WTC11 (cell line): ENCODE results near the gene GGNBP2. TPM values are rescaled to one million over a fixed set of nuclear protein-coding genes. Genes with fewer than 3 reads are reported as not detected.
A peak's percentile ranks its signal among the peaks of the same experiment; 100 is the strongest.

Experiments
- ATAC-seq: fragments of 200-7000 bp; cut with Tn5 transposase; 2 replicates; pipeline ENCODE4 v1.10.0; 2021; ENCODE audit warnings: mild to moderate bottlenecking, moderate library complexity
- CTCF ChIA-PET: fragments of 300-600 bp; sonication (Branson Sonifier 250); formaldehyde crosslinking; loops from one replicate; lab custom pipeline; 2021; ENCODE audit warnings: antibody characterized with exemption; lab: Charles Lee
- POLR2A ChIA-PET: fragments of 350-600 bp; sonication (Branson Sonifier 250); formaldehyde crosslinking; loops from one replicate; lab custom pipeline; 2021; ENCODE audit warnings: antibody characterized with exemption; lab: Charles Lee
- DNase-seq: peaks from one replicate; pipeline ENCODE4 v3.0.0; 2021; ENCODE audit warnings: low spot score
- H3K27ac Mint-ChIP-seq: 2 replicates; pipeline ENCODE4 v1.8.0; 2021; ENCODE audit warnings: mixed read lengths
- H3K27me3 Mint-ChIP-seq: 2 replicates; pipeline ENCODE4 v1.8.0; 2021; ENCODE audit warnings: low read depth, mild to moderate bottlenecking, moderate library complexity, mixed read lengths
- H3K36me3 Mint-ChIP-seq: 2 replicates; pipeline ENCODE4 v1.8.0; 2021; ENCODE audit warnings: mixed read lengths
- H3K4me1 Mint-ChIP-seq: 2 replicates; pipeline ENCODE4 v1.8.0; 2022; ENCODE audit warnings: mixed read lengths
- H3K4me3 Mint-ChIP-seq: 2 replicates; pipeline ENCODE4 v1.8.0; 2021; ENCODE audit warnings: mild to moderate bottlenecking, moderate library complexity, mixed read lengths
- H3K9me3 Mint-ChIP-seq: 2 replicates; pipeline ENCODE4 v1.8.0; 2021; ENCODE audit warnings: mixed read lengths
- ATF2 ChIP-seq: sonication (generic); formaldehyde crosslinking; IDR thresholded peaks from 2 replicates; pipeline ENCODE4 v1.8.1; 2022; ENCODE audit warnings: low read depth, missing genetic modification reagents, borderline replicate concordance
- E2F1 ChIP-seq: sonication (generic); formaldehyde crosslinking; IDR thresholded peaks from 2 replicates; pipeline ENCODE4 v1.8.0; 2022; ENCODE audit warnings: mild to moderate bottlenecking, missing genetic modification reagents
- FOXP4 ChIP-seq: sonication (generic); formaldehyde crosslinking; IDR thresholded peaks from 2 replicates; pipeline ENCODE4 v1.8.0; 2022; ENCODE audit warnings: mild to moderate bottlenecking, missing genetic modification reagents
- HMGA2 ChIP-seq: fragments of 250-450 bp; sonication (Bioruptor Pico); IDR thresholded peaks from 2 replicates; pipeline ENCODE4 v1.4.0; 2021; ENCODE audit warnings: mild to moderate bottlenecking, moderate library complexity
- MAX ChIP-seq: sonication (generic); formaldehyde crosslinking; IDR thresholded peaks from 2 replicates; pipeline ENCODE4 v1.8.0; 2022; ENCODE audit warnings: mild to moderate bottlenecking, missing genetic modification reagents
- NFATC4 ChIP-seq: fragments of 250-450 bp; sonication (Bioruptor Pico); IDR thresholded peaks from 2 replicates; pipeline ENCODE4 v1.9.0; 2021; ENCODE audit warnings: mild to moderate bottlenecking
- NFYB ChIP-seq: sonication (generic); formaldehyde crosslinking; conservative IDR thresholded peaks from 2 replicates; pipeline ENCODE4 v1.8.0; 2022; ENCODE audit warnings: low read depth, missing genetic modification reagents
- PRRX2 ChIP-seq: fragments of 250-450 bp; sonication (Bioruptor Pico); IDR thresholded peaks from 2 replicates; pipeline ENCODE4 v1.8.0; 2021; ENCODE audit warnings: mild to moderate bottlenecking
- SMAD3 ChIP-seq: sonication (generic); formaldehyde crosslinking; IDR thresholded peaks from 2 replicates; pipeline ENCODE4 v1.8.0; 2022; ENCODE audit warnings: missing genetic modification reagents, mild to moderate bottlenecking, borderline replicate concordance
- USF1 ChIP-seq: sonication (generic); formaldehyde crosslinking; IDR thresholded peaks from 2 replicates; pipeline ENCODE4 v1.8.0; 2022; ENCODE audit warnings: mild to moderate bottlenecking, missing genetic modification reagents
- ZNF219 ChIP-seq: sonication (generic); formaldehyde crosslinking; IDR thresholded peaks from 2 replicates; pipeline ENCODE4 v1.8.0; 2023; ENCODE audit warnings: missing genetic modification reagents, mild to moderate bottlenecking, borderline replicate concordance
- ZNF232 ChIP-seq: sonication (generic); formaldehyde crosslinking; IDR thresholded peaks from 2 replicates; pipeline ENCODE4 v1.8.0; 2022; ENCODE audit warnings: mild to moderate bottlenecking, missing genetic modification reagents
- ZNF317 ChIP-seq: sonication (generic); formaldehyde crosslinking; IDR thresholded peaks from 2 replicates; pipeline ENCODE4 v1.8.1; 2023; ENCODE audit warnings: low read depth, mild to moderate bottlenecking, moderate library complexity, missing genetic modification reagents, borderline replicate concordance
- ZNF416 ChIP-seq: fragments of 250-450 bp; sonication (Bioruptor Pico); IDR thresholded peaks from 2 replicates; pipeline ENCODE4 v1.9.0; 2021; ENCODE audit warnings: mild to moderate bottlenecking, inconsistent platforms
- ZNF423 ChIP-seq: fragments of 250-450 bp; sonication (Bioruptor Pico); IDR thresholded peaks from 2 replicates; pipeline ENCODE4 v2.1.2; 2022; ENCODE audit warnings: mild to moderate bottlenecking, moderate library complexity
- total RNA-seq: library from RNA; stranded (reverse); gene quantifications from 3 replicates; pipeline ENCODE4 v1.2.3, GENCODE V29; 2021

The GGNBP2 gene
- total RNA-seq, 1 experiment from 2014 or later: 49.6 TPM

- Mint-ChIP-seq H3K4me1 (peaks cover 12% of the 10 kb centered on the region), H3K9me3 (no peaks in the 10 kb centered on the region), H3K27ac (no peak overlapping the region), H3K4me3 (no peak overlapping the region), H3K27me3 (no peaks in the 10 kb centered on the region; the same call in none of the 2 replicates), H3K36me3 (no peaks in the 10 kb centered on the region)
- POLR2A ChIA-PET: no interaction called here
- TF ChIP-seq ZNF416 (CRISPR knock-in tag) (no peak), HMGA2 (CRISPR knock-in tag) (no peak)
- ATAC-seq (no peak), DNase-seq (no peak)
- CTCF ChIA-PET: interaction anchor here (0.6 kb wide), 1 partner anchor 20 kb away, joined by 3 read pairs; no protein-coding TSS in a partner anchor
These were observed 78.6 kb downstream of the GGNBP2 start for GRCh38 chr17:36623281-36623680.

- Mint-ChIP-seq H3K9me3 (no peaks in the 10 kb centered on the region), H3K4me1 (peaks cover 15% of the 10 kb centered on the region), H3K4me3 (no peak overlapping the region), H3K36me3 (no peaks in the 10 kb centered on the region), H3K27me3 (no peaks in the 10 kb centered on the region; the same call in none of the 2 replicates), H3K27ac (no peak overlapping the region)
- CTCF ChIA-PET: interaction anchor here (0.6 to 4.1 kb wide), 36 partner anchors 10 to 734 kb away, joined by 3 to 60 read pairs (median 4); partner anchors contain the start of genes AATF and DHRS11
- ATAC-seq (no peak), DNase-seq (no peak)
- no peak for TF ChIP-seq ZNF423
- TF ChIP-seq ZNF416 (CRISPR knock-in tag): no peak
- no peak for TF ChIP-seq USF1 (CRISPR knock-in tag)
- no peak for TF ChIP-seq NFYB (CRISPR knock-in tag)
- no peak for TF ChIP-seq SMAD3
- no peak for TF ChIP-seq MAX (CRISPR knock-in tag)
- TF ChIP-seq ZNF219: no peak
- no peak for TF ChIP-seq PRRX2 (CRISPR knock-in tag)
- no peak for TF ChIP-seq E2F1
- no peak for TF ChIP-seq NFATC4 (CRISPR knock-in tag)
- no peak for TF ChIP-seq ZNF317
- no peak for TF ChIP-seq ATF2 (CRISPR knock-in tag)
- no peak for TF ChIP-seq ZNF232 (CRISPR knock-in tag)
- TF ChIP-seq FOXP4: no peak
- POLR2A ChIA-PET: no interaction called here
These were observed 80.5 kb downstream of the GGNBP2 start for GRCh38 chr17:36625188-36625587.

GRCh38 chr17:36627101-36627500, 82.4 kb downstream of the GGNBP2 start:
- TF ChIP-seq MAX (CRISPR knock-in tag): no peak
- TF ChIP-seq ZNF423: peak; percentile 33; the same call in 1 of the 2 replicates
- no peaks in the 10 kb centered on the region for H3K36me3 Mint-ChIP-seq
- DNase-seq (peak; percentile 45), ATAC-seq (no peak)
- no peaks in the 10 kb centered on the region for H3K9me3 Mint-ChIP-seq
- CTCF ChIA-PET: interaction anchor here (1.0 to 4.1 kb wide), 7 partner anchors 12 to 613 kb away, joined by 3 to 60 read pairs (median 7); no protein-coding TSS in a partner anchor
- no peak overlapping the region for H3K27ac Mint-ChIP-seq
- POLR2A ChIA-PET: no interaction called here
- H3K27me3 Mint-ChIP-seq: peaks cover 8% of the 10 kb centered on the region
- no peak overlapping the region for H3K4me3 Mint-ChIP-seq
- peaks cover 14% of the 10 kb centered on the region for H3K4me1 Mint-ChIP-seq
